ENCODE data around the gene ZNF367. TPM values are rescaled to one million over a fixed set of nuclear protein-coding genes. Genes with fewer than 3 reads are reported as not detected.

The ZNF367 gene
- total RNA-seq, 1 experiment from 2014 or later = 14.0 TPM

GRCh38 chr9:96408409-96409280 lies 9.5 kb downstream of the ZNF367 start:
- Histone ChIP-seq H3K27ac (no peak overlapping the region), H2AFZ (no peak overlapping the region), H3K79me2 (ENCODE audit: low read depth) (peaks cover 74% of the 10 kb centered on the region), H3K9me3 (ENCODE audit: insufficient read depth, low read depth) (no peaks in the 10 kb centered on the region), H3K4me3 (no peak overlapping the region), H3K36me3 (ENCODE audit: low read depth) (no peaks in the 10 kb centered on the region), H3K4me2 (no peak overlapping the region), H4K20me1 (ENCODE audit: insufficient read depth) (no peaks in the 10 kb centered on the region; the same call in 1 of the 2 replicates), H3K27me3 (ENCODE audit: insufficient read depth, low read depth) (no peaks in the 10 kb centered on the region), H3K9me2 (ENCODE audit: insufficient read depth) (no peaks in the 10 kb centered on the region), H3F3A (ENCODE audit: insufficient read depth, low read depth) (peaks cover 14% of the 10 kb centered on the region; the same call in 1 of the 2 replicates), H3K4me1 (replicated peaks; ENCODE audit: insufficient read depth) (no peaks in the 10 kb centered on the region)
- TF ChIP-seq EZH2 (IDR thresholded peaks at IDR 0.05; ENCODE audit: low read depth) = no peak
- no peak for DNase-seq
- no TSS peak for BruUV-seq (replicated peaks)
- ChIA-PET POLR2A (ENCODE audit: unreplicated experiment) (no interaction called here), CTCF (no interaction called here)
- intact Hi-C loops (cut with micrococcal nuclease; ENCODE audit: unreplicated experiment) = no loop called here

- TF ChIP-seq EZH2 (IDR thresholded peaks at IDR 0.05; ENCODE audit: low read depth) (no peak), CTCF (conservative IDR thresholded peaks at IDR 0.05) (no peak)
- H3K4me3 ChIP-seq = no peak overlapping the region
- CTCF ChIA-PET = no interaction called here
These were observed 17.8 kb downstream of the ZNF367 start for GRCh38 chr9:96400132-96400910.

GRCh38 chr9:96399325-96399633 lies 18.9 kb downstream of the ZNF367 start:
- Histone ChIP-seq H3K27ac (no peak overlapping the region), H4K20me1 (ENCODE audit: insufficient read depth) (no peaks in the 10 kb centered on the region), H3K4me3 (no peak overlapping the region), H3K4me1 (replicated peaks; ENCODE audit: insufficient read depth) (no peaks in the 10 kb centered on the region), H3K79me2 (ENCODE audit: low read depth) (peaks cover 52% of the 10 kb centered on the region), H3K9me2 (ENCODE audit: insufficient read depth) (no peaks in the 10 kb centered on the region), H3F3A (ENCODE audit: insufficient read depth, low read depth) (peaks cover 10% of the 10 kb centered on the region; the same call in 1 of the 2 replicates), H3K36me3 (ENCODE audit: low read depth) (0 out of 2 replicates have a peak, but pooled peaks cover 4% of the 10 kb centered on the region), H3K9me3 (ENCODE audit: insufficient read depth, low read depth) (no peaks in the 10 kb centered on the region), H3K4me2 (no peak overlapping the region), H2AFZ (no peak overlapping the region), H3K27me3 (ENCODE audit: insufficient read depth, low read depth) (no peaks in the 10 kb centered on the region)
- no peak for TF ChIP-seq EZH2 (IDR thresholded peaks at IDR 0.05; ENCODE audit: low read depth)
- TF ChIP-seq CTCF (conservative IDR thresholded peaks at IDR 0.05) = no peak
- ChIA-PET POLR2A (ENCODE audit: unreplicated experiment) (no interaction called here), CTCF (no interaction called here)
- intact Hi-C loops (cut with micrococcal nuclease; ENCODE audit: unreplicated experiment) = no loop called here
- BruUV-seq (replicated peaks) = no TSS peak
- no peak for DNase-seq

More at GRCh38 chr9:96400132-96400910, 17.8 kb downstream of the ZNF367 start:
- Histone ChIP-seq H2AFZ (no peak overlapping the region), H3K27ac (no peak overlapping the region), H3K79me2 (ENCODE audit: low read depth) (peaks cover 63% of the 10 kb centered on the region), H3K9me2 (ENCODE audit: insufficient read depth) (no peaks in the 10 kb centered on the region), H3K4me2 (no peak overlapping the region), H3K9me3 (ENCODE audit: insufficient read depth, low read depth) (no peaks in the 10 kb centered on the region), H4K20me1 (ENCODE audit: insufficient read depth) (no peaks in the 10 kb centered on the region), H3K4me1 (replicated peaks; ENCODE audit: insufficient read depth) (no peaks in the 10 kb centered on the region), H3K27me3 (ENCODE audit: insufficient read depth, low read depth) (no peaks in the 10 kb centered on the region), H3F3A (ENCODE audit: insufficient read depth, low read depth) (peaks cover 8% of the 10 kb centered on the region; the same call in 1 of the 2 replicates), H3K36me3 (ENCODE audit: low read depth) (0 out of 2 replicates have a peak, but pooled peaks cover 4% of the 10 kb centered on the region)
- POLR2A ChIA-PET (ENCODE audit: unreplicated experiment) = interaction anchor here (0.6 kb wide), 1 partner anchor 13 kb away, joined by 3 read pairs; no protein-coding TSS in a partner anchor
- intact Hi-C loops (cut with micrococcal nuclease; ENCODE audit: unreplicated experiment) = no loop called here
- no TSS peak for BruUV-seq (replicated peaks)
- DNase-seq = no peak
